ENCODE data around the gene MEGF8.

DNA sequence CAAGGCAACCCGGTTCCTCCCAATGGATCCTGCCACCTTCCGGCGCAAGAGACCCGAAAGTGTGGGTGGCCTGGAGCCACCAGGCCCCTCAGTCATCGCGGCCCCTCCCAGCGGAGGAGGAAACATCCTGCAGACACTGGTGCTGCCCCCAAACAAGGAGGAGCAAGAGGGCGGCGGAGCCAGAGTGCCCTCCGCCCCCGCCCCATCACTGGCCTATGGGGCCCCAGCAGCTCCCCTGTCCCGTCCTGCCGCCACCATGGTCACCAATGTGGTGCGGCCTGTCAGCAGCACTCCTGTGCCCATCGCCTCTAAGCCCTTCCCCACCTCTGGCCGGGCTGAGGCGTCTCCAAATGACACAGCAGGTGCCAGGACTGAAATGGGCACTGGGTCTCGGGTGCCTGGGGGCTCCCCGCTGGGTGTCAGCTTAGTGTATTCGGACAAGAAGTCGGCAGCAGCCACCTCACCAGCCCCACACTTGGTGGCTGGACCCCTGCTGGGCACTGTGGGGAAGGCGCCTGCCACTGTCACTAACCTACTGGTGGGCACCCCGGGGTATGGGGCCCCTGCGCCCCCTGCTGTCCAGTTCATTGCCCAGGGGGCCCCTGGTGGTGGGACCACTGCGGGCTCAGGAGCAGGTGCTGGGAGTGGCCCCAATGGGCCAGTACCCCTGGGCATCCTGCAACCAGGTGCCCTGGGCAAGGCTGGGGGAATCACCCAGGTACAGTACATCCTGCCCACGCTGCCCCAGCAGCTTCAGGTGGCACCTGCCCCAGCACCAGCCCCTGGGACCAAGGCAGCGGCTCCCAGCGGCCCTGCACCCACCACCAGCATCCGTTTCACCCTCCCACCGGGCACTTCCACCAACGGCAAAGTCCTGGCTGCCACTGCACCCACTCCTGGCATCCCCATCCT lies 34.7 kb upstream of the MEGF8 start:
- no peak for TF ChIP-seq GATA2 (IDR thresholded peaks at IDR 0.05; ENCODE audit: low read depth, low read length)
- no peak for TF ChIP-seq GATA3 (IDR thresholded peaks at IDR 0.05; ENCODE audit: low read depth, low read length)

Measured in SH-SY5Y (cell line).